ENCODE results near the gene SLC30A1. TPM values are rescaled to one million over a fixed set of nuclear protein-coding genes. Genes with fewer than 3 reads are reported as not detected.

Gene SLC30A1
- total RNA-seq, 4 donors from 2014 or later, result 1.3 to 3.0 (median 2.1) TPM

- Histone ChIP-seq H3K27me3 (no peaks in the 10 kb centered on the region), H3K4me1 (no peaks in the 10 kb centered on the region), H3K36me3 (no peaks in the 10 kb centered on the region), H3K9me3 (no peaks in the 10 kb centered on the region), H3K27ac (no peak overlapping the region), H3K4me3 (no peak overlapping the region)
- no peak for TF ChIP-seq CTCF (IDR thresholded peaks at IDR 0.05 in 4 of 5, conservative IDR thresholded peaks at IDR 0.05 in 1 of 5)
- TF ChIP-seq POLR2A (IDR thresholded peaks at IDR 0.05), result no peak
- ATAC-seq, result no peak
- no peak for DNase-seq
- in situ Hi-C loops (cut with MboI; ENCODE audit: low sequenced_read_pairs in 4 of 4), result loop anchor here in 1 of 4 donors (25.0 kb wide), 1 partner anchor 278 kb away; the partner anchor contains the start of gene LPGAT1
- intact Hi-C loops (cut with DNase I; ENCODE audit: low total_unique reads), result no loop called here
These were observed 19.5 kb downstream of the SLC30A1 start for GRCh38 chr1:211559222-211560010.

GRCh38 chr1:211557894-211558625 lies 20.9 kb downstream of the SLC30A1 start:
- Histone ChIP-seq H3K36me3 (no peaks in the 10 kb centered on the region), H3K27me3 (no peaks in the 10 kb centered on the region), H3K27ac (no peak overlapping the region), H3K4me3 (no peak overlapping the region), H3K4me1 (no peaks in the 10 kb centered on the region), H3K9me3 (no peaks in the 10 kb centered on the region)
- DNase-seq (no peak), ATAC-seq (no peak)
- in situ Hi-C loops (cut with MboI; ENCODE audit: low sequenced_read_pairs in 4 of 4) (loop anchor here in 1 of 4 donors (25.0 kb wide), 1 partner anchor 279 kb away; the partner anchor contains the start of gene LPGAT1), intact Hi-C loops (cut with DNase I; ENCODE audit: low total_unique reads) (no loop called here)
- TF ChIP-seq POLR2A (IDR thresholded peaks at IDR 0.05) (no peak), CTCF (IDR thresholded peaks at IDR 0.05 in 4 of 5, conservative IDR thresholded peaks at IDR 0.05 in 1 of 5) (no peak)

- ATAC-seq, result no peak
- DNase-seq, result no peak
- H3K36me3 ChIP-seq, result no peaks in the 10 kb centered on the region
- no peak overlapping the region for H3K27ac ChIP-seq
- no peak for TF ChIP-seq POLR2A (IDR thresholded peaks at IDR 0.05)
- in situ Hi-C loops (cut with MboI; ENCODE audit: low sequenced_read_pairs in 4 of 4) (loop anchor here in 1 of 4 donors (25.0 kb wide), 1 partner anchor 284 kb away; the partner anchor contains the start of gene LPGAT1), intact Hi-C loops (cut with DNase I; ENCODE audit: low total_unique reads) (no loop called here)
- H3K4me1 ChIP-seq, result no peaks in the 10 kb centered on the region
- no peaks in the 10 kb centered on the region for H3K9me3 ChIP-seq
- no peaks in the 10 kb centered on the region for H3K27me3 ChIP-seq
- H3K4me3 ChIP-seq, result no peak overlapping the region
These were observed 25.4 kb downstream of the SLC30A1 start for GRCh38 chr1:211553549-211553948.

GRCh38 chr1:211551638-211552460 lies 27.1 kb downstream of the SLC30A1 start:
- no peaks in the 10 kb centered on the region for H3K36me3 ChIP-seq
- no peak for TF ChIP-seq POLR2A (IDR thresholded peaks at IDR 0.05)
- no peak for TF ChIP-seq CTCF (IDR thresholded peaks at IDR 0.05 in 4 of 5, conservative IDR thresholded peaks at IDR 0.05 in 1 of 5)
- no peaks in the 10 kb centered on the region for H3K27me3 ChIP-seq
- H3K9me3 ChIP-seq, result no peaks in the 10 kb centered on the region
- no peak overlapping the region for H3K4me3 ChIP-seq
- no peak overlapping the region for H3K27ac ChIP-seq
- intact Hi-C loops (cut with DNase I; ENCODE audit: low total_unique reads), result no loop called here
- in situ Hi-C loops (cut with MboI; ENCODE audit: low sequenced_read_pairs in 4 of 4), result loop anchor here in 1 of 4 donors (25.0 kb wide), 1 partner anchor 285 kb away; the partner anchor contains the start of gene LPGAT1
- no peaks in the 10 kb centered on the region for H3K4me1 ChIP-seq
- ATAC-seq (no peak), DNase-seq (no peak)
